A549 (cell line): ENCODE results near the gene ZC3H4. TPM values are rescaled to one million over a fixed set of nuclear protein-coding genes. Genes with fewer than 3 reads are reported as not detected.

Experiments
- ATAC-seq, 2 experiments: fragments of 200-7000 bp in 1 of 2; fragments of >200 bp in 1 of 2; cut with Nextera tagmentation in 1 of 2; cut with Tn5 transposase in 1 of 2; 3 replicates each; pipeline versions ENCODE4 v1.8.0 to v1.9.1; 2018 to 2020; ENCODE audit warnings: mild to moderate bottlenecking in 1 of 2, moderate library complexity in 1 of 2
- CTCF ChIA-PET: fragments of 300-600 bp; sonication (Branson Sonifier 250); formaldehyde crosslinking; extraction: SDS; loops from one replicate; lab custom pipeline; 2021; ENCODE audit warnings: antibody characterized with exemption, inconsistent platforms; lab: Yijun Ruan, JAX
- POLR2A ChIA-PET: fragments of 350-600 bp; formaldehyde crosslinking; extraction: SDS; loops from one replicate; lab custom pipeline; 2021; ENCODE audit warnings: antibody characterized with exemption, inconsistent platforms; lab: Yijun Ruan, JAX
- DNase-seq, 2 experiments: peaks; one replicate each; pipeline versions ENCODE4 v3.0.0 to v3.0.0-alpha.2; 2011 to 2016; ENCODE audit warnings: low read depth in 1 of 2, low spot score in 1 of 2
- FAIRE-seq: peaks from 2 replicates; lab custom pipeline; 2011; peaks lifted over from hg19 to GRCh38; lab: Jason Lieb, UNC
- H3K27ac ChIP-seq, 2 experiments: fragments of >200 bp; sonication (Bioruptor Twin); formaldehyde crosslinking; 3 replicates each; pipeline ENCODE4 v1.5.1; 2016 to 2017
- H3K4me1 ChIP-seq: fragments of >200 bp; sonication (Bioruptor Twin); formaldehyde crosslinking; 3 replicates; pipeline ENCODE4 v1.6.1; 2016
- H3K4me2 ChIP-seq: fragments of >200 bp; sonication (Bioruptor Twin); formaldehyde crosslinking; 3 replicates; pipeline ENCODE4 v1.6.1; 2016
- H3K4me3 ChIP-seq: fragments of >200 bp; sonication (Bioruptor Twin); formaldehyde crosslinking; 3 replicates; pipeline ENCODE4 v1.5.1; 2016
- H3K9me3 ChIP-seq: fragments of >200 bp; sonication (Bioruptor Twin); formaldehyde crosslinking; 3 replicates; pipeline ENCODE4 v1.6.1; 2016
- ATOH8 ChIP-seq: fragments of 250-450 bp; sonication (Bioruptor Pico); IDR thresholded peaks from 2 replicates; pipeline ENCODE4 v1.5.0; 2020; ENCODE audit warnings: low read depth, mild to moderate bottlenecking, moderate library complexity
- BCL3 ChIP-seq: fragments of >200 bp; sonication (Bioruptor Twin); formaldehyde crosslinking; IDR thresholded peaks from 3 replicates; pipeline ENCODE4 v1.6.1; 2016
- CTCF ChIP-seq: fragments of >200 bp; sonication (Bioruptor Twin); formaldehyde crosslinking; IDR thresholded peaks from 3 replicates; pipeline ENCODE4 v1.5.1; 2016
- ELK1 ChIP-seq: fragments of 150-350 bp; IDR thresholded peaks from 2 replicates; pipeline ENCODE4 v1.6.1; 2014; ENCODE audit warnings: low read depth, mild to moderate bottlenecking, low read length
- ESRRA ChIP-seq: fragments of 150-350 bp; IDR thresholded peaks from 2 replicates; pipeline ENCODE4 v1.6.1; 2014; ENCODE audit warnings: mild to moderate bottlenecking, low read length, borderline replicate concordance
- FOSB ChIP-seq: fragments of 250-450 bp; sonication (Bioruptor Pico); IDR thresholded peaks from 2 replicates; pipeline ENCODE4 v1.5.0; 2020; ENCODE audit warnings: mild to moderate bottlenecking, moderate library complexity
- FOSL2 ChIP-seq, 2 experiments: fragments of 450-650 bp in 1 of 2; fragments of >200 bp in 1 of 2; sonication (Bioruptor Twin) in 1 of 2; formaldehyde crosslinking; IDR thresholded peaks; 2 replicates each; pipeline versions ENCODE4 v1.5.0 to v1.6.1; 2016 to 2020; ENCODE audit warnings: mild to moderate bottlenecking in 1 of 2, moderate library complexity in 1 of 2
- FOXS1 ChIP-seq: fragments of 250-450 bp; sonication (Bioruptor Pico); IDR thresholded peaks from 2 replicates; pipeline ENCODE4 v1.5.0; 2020; ENCODE audit warnings: mild to moderate bottlenecking, moderate library complexity
- GATA3 ChIP-seq: IDR thresholded peaks from 2 replicates; pipeline ENCODE4 v1.6.1; 2012; ENCODE audit warnings: borderline replicate concordance
- HEYL ChIP-seq: fragments of 250-450 bp; sonication (Bioruptor Pico); IDR thresholded peaks from 2 replicates; pipeline ENCODE4 v1.8.0; 2021; ENCODE audit warnings: mild to moderate bottlenecking, moderate library complexity
- JUNB ChIP-seq: fragments of >200 bp; sonication (Bioruptor Twin); formaldehyde crosslinking; IDR thresholded peaks from 2 replicates; pipeline ENCODE4 v1.6.1; 2016
- MAX ChIP-seq: IDR thresholded peaks from 2 replicates; pipeline ENCODE4 v1.6.1; 2012
- MAZ ChIP-seq: fragments of 150-350 bp; IDR thresholded peaks from 2 replicates; pipeline ENCODE4 v1.6.1; 2014; ENCODE audit warnings: antibody characterized with exemption, low read depth, low read length, borderline replicate concordance
- NPAS2 ChIP-seq: fragments of 250-450 bp; sonication (Bioruptor Pico); IDR thresholded peaks from 2 replicates; pipeline ENCODE4 v1.8.0; 2022; ENCODE audit warnings: mild to moderate bottlenecking, moderate library complexity, borderline replicate concordance
- RCOR1 ChIP-seq: fragments of 150-350 bp; IDR thresholded peaks from 2 replicates; pipeline ENCODE4 v1.6.1; 2014; ENCODE audit warnings: antibody characterized with exemption, low read length, low read depth
- RNF2 ChIP-seq: fragments of 200-600 bp; sonication (generic); IDR thresholded peaks from 2 replicates; pipeline ENCODE4 v1.6.1; 2016; ENCODE audit warnings: low read depth, mild to moderate bottlenecking, antibody characterized with exemption, moderate library complexity, borderline replicate concordance
- USF2 ChIP-seq: fragments of 450-650 bp; IDR thresholded peaks from 2 replicates; pipeline ENCODE4 v1.6.1; 2014; ENCODE audit warnings: antibody characterized with exemption
- ZSCAN20 ChIP-seq: fragments of 250-450 bp; sonication (Bioruptor Pico); IDR thresholded peaks from 2 replicates; pipeline ENCODE4 v1.8.0; 2022; ENCODE audit warnings: mild to moderate bottlenecking, moderate library complexity
- whole genome bisulfite sequencing: methylation state at CpG from one replicate; pipeline ENCODE4 v1.1.6; 2017; ENCODE audit errors: missing lambda C conversion rate; 5-methylcytosine and 5-hydroxymethylcytosine counted together
- polyA plus RNA-seq, 4 experiments: library from polyadenylated mRNA; depleted of rRNA in 3 of 4; stranded (reverse); fragments of >200 nt; fragmentation: RNase III in 1 of 4; extraction: RNeasy Plus Mini Kit Qiagen cat#74134 plus additional on column Dnase treatment in 1 of 4; gene quantifications; 2 replicates in 3 of 4; 3 replicates in 1 of 4; pipeline ENCODE4 v1.2.3, GENCODE V29; 2011 to 2017

ZC3H4 gene
- polyA plus RNA-seq, 2 of the 4 experiments (the other 2 are of a cell fraction): 7.7 to 33.4 TPM

GRCh38 chr19:47097396-47098201 lies 16.0 kb downstream of the ZC3H4 start (continued):
- TF ChIP-seq FOSL2 (IDR thresholded peaks at IDR 0.05) (no peak), FOSL2 (CRISPR knock-in tag; IDR thresholded peaks at IDR 0.05) (no peak), HEYL (CRISPR knock-in tag) (no peak), ESRRA (no peak), FOXS1 (CRISPR knock-in tag) (no peak), BCL3 (no peak), NPAS2 (CRISPR knock-in tag) (no peak), GATA3 (no peak), MAX (no peak), MAZ (no peak)

- TF ChIP-seq FOSL2 (IDR thresholded peaks at IDR 0.05): no peak
- TF ChIP-seq FOSL2 (CRISPR knock-in tag; IDR thresholded peaks at IDR 0.05): no peak
- TF ChIP-seq RCOR1: no peak
- Histone ChIP-seq H3K4me3 (no peak overlapping the region), H3K4me2 (peak overlapping the region; percentile 47), H3K27ac (peak overlapping the region; percentile 40 to 68; a peak in 5 of 6 replicates), H3K4me1 (peaks cover 26% of the 10 kb centered on the region), H3K9me3 (no peaks in the 10 kb centered on the region)
- FAIRE-seq: no peak
- WGBS: 94% methylated on average over 9 of the region's 9 CpGs
- ChIA-PET POLR2A (interaction anchor here (2.4 kb wide), 1 partner anchor 17 kb away, joined by 14 read pairs; the partner anchor contains the start of gene ZC3H4), CTCF (interaction anchor here (0.8 to 4.7 kb wide), 9 partner anchors 14 to 151 kb away, joined by 3 to 22 read pairs (median 5); no protein-coding TSS in a partner anchor)
- DNase-seq: no peak
- ATAC-seq: peak in 1 of 2 experiments; percentile 10; a peak in 2 of 6 replicates
Observed at GRCh38 chr19:47096721-47097120, 16.9 kb downstream of the ZC3H4 start.

- peak; percentile 34 to 36; a peak in 4 of 6 replicates for ATAC-seq
- WGBS: 52% methylated on average over 12 of the region's 12 CpGs
- POLR2A ChIA-PET: interaction anchor here (0.8 to 2.4 kb wide), 2 partner anchors 9 to 17 kb away, joined by 3 to 14 read pairs; partner anchors contain the start of gene ZC3H4
- H3K9me3 ChIP-seq: no peaks in the 10 kb centered on the region
- H3K4me2 ChIP-seq: peak overlapping the region; percentile 47
- no peak for FAIRE-seq
- DNase-seq: peak; percentile 48 to 62
- H3K4me1 ChIP-seq: peaks cover 26% of the 10 kb centered on the region
- no peak overlapping the region for H3K4me3 ChIP-seq
- no peak for TF ChIP-seq ZSCAN20 (CRISPR knock-in tag)
- peak; percentile 11; the same call in 1 of the 2 replicates for TF ChIP-seq USF2
- TF ChIP-seq FOSB (CRISPR knock-in tag): no peak
- CTCF ChIA-PET: interaction anchor here (0.6 to 4.7 kb wide), 13 partner anchors 8 to 152 kb away, joined by 3 to 22 read pairs (median 4); no protein-coding TSS in a partner anchor
- H3K27ac ChIP-seq: peak overlapping the region; percentile 43 to 68
Observed at GRCh38 chr19:47096100-47096704, 17.4 kb downstream of the ZC3H4 start.

- no peak for FAIRE-seq
- 90% methylated on average over 9 of the region's 9 CpGs for WGBS
- Histone ChIP-seq H3K9me3 (no peaks in the 10 kb centered on the region), H3K4me2 (peak overlapping the region; percentile 47), H3K27ac (peak overlapping the region; percentile 43 to 68), H3K4me1 (peaks cover 26% of the 10 kb centered on the region), H3K4me3 (no peak overlapping the region)
- no peak for ATAC-seq
- POLR2A ChIA-PET: interaction anchor here (0.8 to 2.4 kb wide), 2 partner anchors 9 to 18 kb away, joined by 3 to 14 read pairs; partner anchors contain the start of gene ZC3H4
- no peak for DNase-seq
- CTCF ChIA-PET: interaction anchor here (0.6 to 4.7 kb wide), 13 partner anchors 9 to 339 kb away, joined by 3 to 22 read pairs (median 4); no protein-coding TSS in a partner anchor
- TF ChIP-seq ELK1 (no peak), RCOR1 (no peak), RNF2 (no peak), ATOH8 (CRISPR knock-in tag) (no peak), CTCF (no peak), JUNB (no peak)
Observed at GRCh38 chr19:47095476-47096099, 18.0 kb downstream of the ZC3H4 start.
